Neural progenitor cell (in vitro differentiated cells): ENCODE measurements around the gene RNF220. TPM values are rescaled to one million over a fixed set of nuclear protein-coding genes. Genes with fewer than 3 reads are reported as not detected.

ENCODE experiments used
- DNase-seq: peaks from one replicate; pipeline ENCODE4 v3.0.0-alpha.2; 2016; ENCODE audit warnings: low spot score
- H2AFZ ChIP-seq: fragments of 200-600 bp; sonication (generic); replicated peaks from 2 replicates; pipeline ENCODE4 v1.6.1; 2016; ENCODE audit warnings: antibody characterized with exemption
- H3F3A ChIP-seq: fragments of 200-600 bp; sonication (generic); 2 replicates; pipeline ENCODE4 v1.6.1; 2016; ENCODE audit warnings: antibody characterized with exemption, low read depth
- H3K27ac ChIP-seq: fragments of 200-600 bp; sonication (generic); 2 replicates; pipeline ENCODE4 v1.5.1; 2016; ENCODE audit warnings: mild to moderate bottlenecking
- H3K27me3 ChIP-seq: fragments of 200-600 bp; sonication (generic); 2 replicates; pipeline ENCODE4 v1.6.1; 2016; ENCODE audit warnings: mild to moderate bottlenecking, moderate library complexity
- H3K36me3 ChIP-seq: fragments of 200-600 bp; sonication (generic); 2 replicates; pipeline ENCODE4 v1.5.1; 2016
- H3K4me1 ChIP-seq: fragments of 200-600 bp; sonication (generic); 2 replicates; pipeline ENCODE4 v1.6.1; 2016; ENCODE audit warnings: mixed run types
- H3K4me2 ChIP-seq: fragments of 200-600 bp; sonication (generic); 2 replicates; pipeline ENCODE4 v1.6.1; 2016
- H3K4me3 ChIP-seq: fragments of 200-600 bp; sonication (generic); 2 replicates; pipeline ENCODE4 v1.5.1; 2016
- H3K79me2 ChIP-seq: fragments of 200-600 bp; sonication (generic); 2 replicates; pipeline ENCODE4 v1.6.1; 2016; ENCODE audit warnings: low read depth
- H3K9ac ChIP-seq: fragments of 200-600 bp; sonication (generic); 2 replicates; pipeline ENCODE4 v1.6.1; 2016
- H3K9me3 ChIP-seq: fragments of 200-600 bp; sonication (generic); 2 replicates; pipeline ENCODE4 v1.5.1; 2016; ENCODE audit warnings: low read depth
- H4K20me1 ChIP-seq: fragments of 200-600 bp; sonication (generic); 2 replicates; pipeline ENCODE4 v1.6.1; 2016; ENCODE audit warnings: low read depth
- H3K27ac Mint-ChIP-seq: 3 replicates; pipeline ENCODE4 v1.8.0; 2021; ENCODE audit warnings: mixed read lengths
- H3K27me3 Mint-ChIP-seq: 2 replicates; pipeline ENCODE4 v1.8.0; 2022; ENCODE audit warnings: low read depth, mild to moderate bottlenecking, inconsistent platforms, moderate library complexity, mixed read lengths; ENCODE audit not compliant: insufficient read depth
- H3K36me3 Mint-ChIP-seq: 3 replicates; pipeline ENCODE4 v1.8.0; 2021; ENCODE audit warnings: mixed read lengths
- H3K4me1 Mint-ChIP-seq: 3 replicates; pipeline ENCODE4 v1.8.0; 2021; ENCODE audit warnings: mixed read lengths
- H3K4me3 Mint-ChIP-seq: 3 replicates; pipeline ENCODE4 v1.8.0; 2021; ENCODE audit warnings: mild to moderate bottlenecking, moderate library complexity, mixed read lengths
- H3K9me3 Mint-ChIP-seq: 3 replicates; pipeline ENCODE4 v1.8.0; 2020; ENCODE audit warnings: mixed read lengths
- CTCF ChIP-seq: fragments of 200-600 bp; sonication (generic); IDR thresholded peaks from 2 replicates; pipeline ENCODE4 v1.5.1; 2017; ENCODE audit warnings: antibody characterized with exemption, mild to moderate bottlenecking
- EZH2 ChIP-seq: fragments of 200-600 bp; sonication (generic); IDR thresholded peaks from 2 replicates; pipeline ENCODE4 v1.6.1; 2017; ENCODE audit warnings: antibody characterized with exemption, mild to moderate bottlenecking, moderate library complexity
- EZH2phosphoT487 ChIP-seq: fragments of 200-600 bp; sonication (generic); IDR thresholded peaks from 2 replicates; pipeline ENCODE4 v1.6.1; 2017; ENCODE audit warnings: antibody characterized with exemption
- total RNA-seq: library from RNA; depleted of rRNA; stranded (reverse); fragments of >200 nt; gene quantifications from 2 replicates; pipeline ENCODE4 v1.2.3, GENCODE V29; 2015; ENCODE audit warnings: low replicate concordance

RNF220 gene
- total RNA-seq, 1 donor from 2014 or later = 93.8 TPM

GRCh38 chr1:44405798-44406736 is 1.0 kb downstream of the RNF220 start:
- H3K27ac Mint-ChIP-seq = no peak overlapping the region
- no peaks in the 10 kb centered on the region for H3K79me2 ChIP-seq
- H3K36me3 ChIP-seq = no peaks in the 10 kb centered on the region
- TF ChIP-seq CTCF = no peak
- TF ChIP-seq EZH2phosphoT487 = peak; percentile 88
- TF ChIP-seq EZH2 = peak; percentile 91
- peak overlapping the region; percentile 82 for H3K4me2 ChIP-seq
- H2AFZ ChIP-seq = peak overlapping the region; percentile 75
- H3K4me1 ChIP-seq = peaks cover 24% of the 10 kb centered on the region
- H3F3A ChIP-seq = peaks cover 41% of the 10 kb centered on the region
- H3K4me3 ChIP-seq = peak overlapping the region; percentile 52
- H3K4me3 Mint-ChIP-seq = peak overlapping the region; percentile 93
- H3K27me3 Mint-ChIP-seq = peaks cover 31% of the 10 kb centered on the region
- peak; percentile 54 for DNase-seq
- H3K9me3 Mint-ChIP-seq = no peaks in the 10 kb centered on the region
- peaks cover 17% of the 10 kb centered on the region for H3K4me1 Mint-ChIP-seq
- H3K9ac ChIP-seq = no peak overlapping the region
- peaks cover 51% of the 10 kb centered on the region for H4K20me1 ChIP-seq
- no peak overlapping the region for H3K27ac ChIP-seq
- H3K9me3 ChIP-seq = no peaks in the 10 kb centered on the region
- H3K36me3 Mint-ChIP-seq = no peaks in the 10 kb centered on the region
- H3K27me3 ChIP-seq = peaks cover 100% of the 10 kb centered on the region

- DNase-seq = peak; percentile 68
- no peaks in the 10 kb centered on the region for H3K36me3 Mint-ChIP-seq
- H3K27ac ChIP-seq = no peak overlapping the region
- peaks cover 41% of the 10 kb centered on the region for H3F3A ChIP-seq
- TF ChIP-seq CTCF = no peak
- TF ChIP-seq EZH2 = peak; percentile 4
- TF ChIP-seq EZH2phosphoT487 = no peak
- H3K4me3 Mint-ChIP-seq = peak overlapping the region; percentile 93
- no peaks in the 10 kb centered on the region for H3K9me3 Mint-ChIP-seq
- no peaks in the 10 kb centered on the region for H3K36me3 ChIP-seq
- H4K20me1 ChIP-seq = peaks cover 59% of the 10 kb centered on the region
- H3K79me2 ChIP-seq = no peaks in the 10 kb centered on the region
- no peaks in the 10 kb centered on the region for H3K9me3 ChIP-seq
- H3K4me3 ChIP-seq = peak overlapping the region; percentile 52
- no peak overlapping the region for H3K9ac ChIP-seq
- H3K27me3 ChIP-seq = peaks cover 100% of the 10 kb centered on the region
- peak overlapping the region; percentile 82 for H3K4me2 ChIP-seq
- H3K4me1 Mint-ChIP-seq = peaks cover 17% of the 10 kb centered on the region
- peaks cover 29% of the 10 kb centered on the region for H3K27me3 Mint-ChIP-seq
- no peak overlapping the region for H3K27ac Mint-ChIP-seq
- H2AFZ ChIP-seq = no peak overlapping the region
- H3K4me1 ChIP-seq = peaks cover 24% of the 10 kb centered on the region
Observed at GRCh38 chr1:44406737-44407429, 1.8 kb downstream of the RNF220 start.

- Histone ChIP-seq H3K27me3 (peaks cover 100% of the 10 kb centered on the region), H3K36me3 (no peaks in the 10 kb centered on the region)
- peaks cover 36% of the 10 kb centered on the region for H3K27me3 Mint-ChIP-seq
Observed at GRCh38 chr1:44407430-44408211, 2.6 kb downstream of the RNF220 start.

More at GRCh38 chr1:44407430-44408211, 2.6 kb downstream of the RNF220 start:
- H3K4me1 Mint-ChIP-seq = peaks cover 17% of the 10 kb centered on the region
- peak; percentile 95 for TF ChIP-seq EZH2
- peak; percentile 87 for TF ChIP-seq EZH2phosphoT487
- no peak for TF ChIP-seq CTCF
- Histone ChIP-seq H3K9ac (no peak overlapping the region), H3K4me2 (peak overlapping the region; percentile 82), H3K4me1 (peaks cover 24% of the 10 kb centered on the region), H3K9me3 (no peaks in the 10 kb centered on the region), H3K79me2 (no peaks in the 10 kb centered on the region), H3F3A (peaks cover 41% of the 10 kb centered on the region), H3K27ac (no peak overlapping the region), H2AFZ (no peak overlapping the region), H3K4me3 (peak overlapping the region; percentile 52), H4K20me1 (peaks cover 67% of the 10 kb centered on the region)
- H3K27ac Mint-ChIP-seq = no peak overlapping the region
- H3K36me3 Mint-ChIP-seq = no peaks in the 10 kb centered on the region
- peaks cover 2% of the 10 kb centered on the region for H3K9me3 Mint-ChIP-seq
- peak; percentile 70 for DNase-seq
- peak overlapping the region; percentile 93 for H3K4me3 Mint-ChIP-seq
